GDM1 (cell line): ENCODE measurements around the gene BRD1.

Experiments used
- DNase-seq: peaks from one replicate; lab custom pipeline; 2025; lab: John Stamatoyannopoulos, UW

Gene BRD1

DNA sequence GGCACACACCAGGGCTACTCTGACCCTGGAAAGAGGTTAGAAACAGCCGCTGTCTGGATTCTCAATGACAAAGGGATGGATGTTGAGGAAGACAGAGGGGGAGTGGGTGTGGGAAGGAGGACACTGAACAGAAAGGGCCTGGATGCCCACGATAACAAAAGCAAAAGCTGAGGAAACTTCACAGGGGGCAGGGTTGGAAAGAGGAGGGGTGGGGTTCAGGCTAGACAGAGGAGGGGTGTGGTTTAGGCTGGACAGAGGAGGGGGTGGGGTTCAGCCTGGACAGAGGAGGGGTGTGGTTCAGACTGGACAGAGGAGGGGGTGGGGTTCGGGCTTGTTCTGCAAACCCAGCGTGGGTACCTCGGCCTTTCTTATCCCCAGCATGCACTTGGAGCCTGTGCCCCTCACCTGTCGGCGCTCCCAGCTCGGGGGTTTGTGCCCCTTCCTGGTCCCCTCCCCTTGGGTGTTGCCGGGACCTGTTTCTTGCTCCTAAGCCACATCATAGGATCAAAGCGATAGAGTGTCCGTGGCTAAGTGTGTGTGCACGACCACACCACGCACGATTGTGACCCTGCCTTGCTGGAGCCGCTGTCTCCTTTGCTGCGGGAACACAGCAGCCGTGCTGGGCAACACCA is 75.6 kb downstream of the BRD1 start:
- no peak for DNase-seq

DNA sequence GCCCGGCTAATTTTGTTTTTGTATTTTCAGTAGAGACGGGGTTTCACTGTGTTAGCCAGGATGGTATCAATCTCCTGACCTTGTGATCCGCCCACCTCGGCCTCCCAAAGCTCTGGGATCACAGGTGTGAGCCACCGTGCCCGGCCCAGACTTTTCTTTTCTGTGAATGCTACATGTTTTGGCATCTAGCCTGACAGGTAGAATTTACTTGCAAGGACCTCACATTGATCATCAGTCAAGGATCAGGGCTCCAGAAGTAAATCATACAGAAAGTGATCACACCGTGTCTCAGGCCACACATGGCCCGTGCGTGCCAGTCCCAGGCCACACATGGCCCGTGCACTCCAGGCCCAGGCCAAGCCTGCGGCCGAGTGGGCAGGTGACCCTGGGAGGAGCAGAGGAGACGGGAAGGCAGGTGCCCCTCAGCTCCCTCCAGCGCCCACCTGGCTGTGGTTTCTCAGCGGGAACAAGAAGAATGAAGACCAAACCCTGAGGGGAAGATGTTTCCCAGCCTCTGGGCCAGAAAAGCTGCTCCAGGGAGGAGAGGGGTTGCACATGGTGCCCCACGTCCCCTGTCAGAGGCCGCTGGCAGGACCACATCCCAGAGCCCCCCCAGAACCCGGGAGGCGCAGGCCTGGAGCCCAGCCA is 76.2 kb downstream of the BRD1 start:
- no peak for DNase-seq

DNA sequence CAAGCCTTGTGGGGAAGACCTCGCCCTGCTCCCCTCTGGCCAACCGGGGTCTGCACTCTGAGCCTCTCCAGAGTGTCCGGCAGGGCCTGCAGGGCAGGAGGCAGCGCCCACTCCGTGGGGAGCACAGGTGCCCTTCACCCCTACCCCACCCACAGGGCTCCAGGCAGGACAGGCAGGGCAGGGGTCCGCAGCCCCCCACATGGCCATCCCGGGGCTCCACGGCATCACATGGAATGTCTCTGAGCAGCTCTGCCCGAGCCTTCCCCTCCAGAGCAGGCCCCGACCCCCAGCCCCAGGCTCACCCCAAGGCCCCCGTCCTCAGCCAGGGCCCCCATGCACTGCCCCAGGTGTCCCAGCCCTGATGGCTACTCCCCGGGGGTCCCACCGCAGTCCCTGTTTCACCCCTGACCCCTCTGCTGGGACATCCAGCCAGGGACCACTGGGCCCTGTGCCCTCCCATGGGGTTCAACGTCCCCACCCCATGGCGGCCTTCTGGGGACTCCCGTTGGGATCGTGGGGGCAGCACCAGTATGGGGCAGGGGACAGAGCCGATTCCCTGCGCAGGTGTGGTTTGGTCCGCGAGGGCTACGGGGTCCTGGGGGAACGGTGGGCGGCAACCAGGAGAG is 77.7 kb downstream of the BRD1 start:
- DNase-seq = no peak

DNA sequence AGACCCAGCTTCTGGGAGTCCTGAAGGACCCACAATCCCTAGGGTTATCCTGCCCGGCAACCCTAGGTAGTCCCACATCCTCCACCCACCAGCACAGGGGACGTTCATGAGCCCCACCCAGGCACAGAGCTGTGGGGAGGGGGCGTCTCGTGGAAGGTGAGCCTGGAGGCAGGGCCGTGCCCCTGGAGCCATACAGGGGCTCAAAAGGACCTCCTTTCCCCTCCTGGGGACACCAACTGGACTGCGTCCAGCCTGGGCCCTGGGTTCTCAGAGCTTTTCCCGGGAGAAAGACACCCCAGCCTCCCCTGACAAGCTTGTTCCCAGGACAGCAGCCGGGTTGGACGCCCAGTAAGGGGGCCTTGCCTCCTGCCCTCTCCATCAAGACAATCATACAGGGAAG is 78.4 kb downstream of the BRD1 start:
- no peak for DNase-seq

DNA sequence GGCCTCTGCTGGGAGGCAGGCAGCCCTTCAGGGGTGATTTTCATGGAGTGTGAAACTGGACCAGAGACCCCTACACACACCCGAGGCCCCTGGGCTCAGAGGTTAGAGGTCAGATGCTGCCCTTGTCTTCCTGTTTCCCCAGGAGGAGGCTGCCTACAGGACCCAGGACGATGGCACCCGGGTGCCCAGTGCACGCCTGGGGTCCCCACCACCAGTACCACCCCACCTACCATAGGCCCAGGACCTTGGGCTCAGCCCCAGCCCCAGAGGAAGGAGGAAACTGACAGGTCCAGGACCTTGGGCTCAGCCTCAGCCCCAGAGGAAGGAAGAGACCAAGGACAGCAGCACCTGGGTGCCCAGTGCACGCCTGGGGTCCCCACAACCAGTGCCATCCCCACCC is 79.2 kb downstream of the BRD1 start:
- DNase-seq = no peak

DNA sequence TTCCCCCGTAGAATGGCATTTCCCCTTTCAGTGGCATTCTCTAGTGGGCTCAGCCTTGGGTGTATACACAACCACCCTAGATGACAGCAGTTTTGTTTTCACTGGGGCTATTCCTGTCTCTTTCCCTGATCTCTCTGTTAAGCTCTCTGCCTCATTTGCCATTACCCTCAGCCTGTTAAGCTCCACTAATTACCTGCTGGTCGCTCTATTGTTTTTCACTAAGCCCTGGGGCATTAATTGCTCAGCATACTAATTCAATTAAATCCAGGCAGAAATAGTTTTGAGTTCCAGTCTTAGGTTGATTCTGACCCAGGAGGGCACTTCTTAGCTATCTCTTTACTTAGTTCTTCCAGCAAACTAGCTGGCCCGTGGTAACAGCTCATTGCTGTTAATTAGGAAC is 80.0 kb downstream of the BRD1 start:
- DNase-seq = no peak

DNA sequence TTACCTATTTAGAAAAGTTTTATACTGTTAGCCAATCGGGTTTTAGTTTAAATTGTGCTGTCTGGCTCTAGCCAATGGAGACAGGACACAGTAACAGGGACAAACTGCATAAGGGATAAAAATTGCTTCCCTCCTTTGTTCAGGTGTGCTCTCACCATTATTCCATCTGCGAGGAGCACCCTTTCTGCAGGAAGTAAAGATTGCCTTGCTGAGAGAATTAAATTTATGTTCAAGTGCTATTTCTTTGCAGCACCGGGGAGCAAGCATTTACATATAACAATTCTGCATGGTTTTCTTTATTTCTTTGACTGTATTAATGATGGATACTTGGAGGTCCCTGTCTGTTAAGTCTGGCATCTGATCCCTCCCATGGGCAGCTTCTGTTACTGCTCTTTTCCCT is 80.5 kb downstream of the BRD1 start:
- DNase-seq = no peak

DNA sequence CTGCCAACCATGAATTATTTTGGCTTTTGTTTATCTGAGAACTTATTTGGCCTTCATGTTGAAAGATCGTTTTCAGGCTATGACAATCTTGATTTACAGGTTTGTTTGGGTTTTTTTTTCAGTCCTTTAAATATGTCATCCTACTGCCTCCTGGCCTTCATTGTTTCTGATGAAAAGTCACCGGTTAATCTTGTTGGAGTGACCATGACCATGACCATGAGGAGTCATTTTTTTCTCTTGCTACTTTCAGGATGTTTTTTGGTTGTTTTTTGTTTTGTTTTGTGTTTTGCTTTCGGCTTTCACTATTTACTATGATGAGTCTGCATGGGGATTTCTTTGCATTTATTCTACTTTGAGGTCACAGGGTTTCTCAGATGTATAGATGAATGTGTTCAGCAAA is 81.6 kb downstream of the BRD1 start:
- no peak for DNase-seq

DNA sequence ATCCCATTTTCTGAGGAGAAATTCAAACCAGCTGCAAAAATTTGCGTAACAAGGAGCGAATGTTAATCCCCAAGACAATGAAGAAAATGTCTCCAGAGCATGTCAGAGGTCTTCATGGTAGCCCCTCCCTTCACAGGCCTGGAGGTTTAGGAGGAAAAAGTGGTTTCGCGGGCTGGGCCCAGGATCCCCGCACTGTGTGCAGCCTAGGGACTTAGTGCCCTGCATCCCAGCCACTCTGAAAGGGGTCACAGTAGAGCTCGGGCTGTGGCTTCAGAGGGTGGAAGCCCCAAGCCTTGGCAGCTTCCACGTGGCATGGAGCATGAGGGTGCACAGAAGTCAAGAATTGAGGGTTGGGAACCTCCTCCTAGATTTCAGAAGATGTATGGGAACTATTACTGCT is 87.4 kb downstream of the BRD1 start:
- no peak for DNase-seq

DNA sequence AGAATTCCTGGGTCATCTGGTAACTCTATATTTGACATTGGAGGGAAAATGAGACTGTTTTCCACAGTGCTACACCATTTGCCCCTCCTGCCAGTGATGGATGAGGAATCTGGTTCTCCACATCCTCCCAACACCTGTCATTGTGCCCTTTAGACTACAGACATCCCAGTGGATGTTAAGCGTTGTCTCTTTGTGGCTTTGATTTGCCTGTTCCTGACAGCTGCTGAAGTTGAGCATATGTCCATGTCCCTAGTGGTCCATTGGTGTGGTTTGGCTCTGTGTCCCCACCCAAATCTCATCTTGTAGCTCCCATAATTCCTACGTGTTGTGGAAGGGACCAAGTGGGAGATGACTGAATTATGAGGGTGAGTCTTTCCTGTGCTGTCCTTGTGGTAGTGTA is 88.5 kb downstream of the BRD1 start:
- no peak for DNase-seq

DNA sequence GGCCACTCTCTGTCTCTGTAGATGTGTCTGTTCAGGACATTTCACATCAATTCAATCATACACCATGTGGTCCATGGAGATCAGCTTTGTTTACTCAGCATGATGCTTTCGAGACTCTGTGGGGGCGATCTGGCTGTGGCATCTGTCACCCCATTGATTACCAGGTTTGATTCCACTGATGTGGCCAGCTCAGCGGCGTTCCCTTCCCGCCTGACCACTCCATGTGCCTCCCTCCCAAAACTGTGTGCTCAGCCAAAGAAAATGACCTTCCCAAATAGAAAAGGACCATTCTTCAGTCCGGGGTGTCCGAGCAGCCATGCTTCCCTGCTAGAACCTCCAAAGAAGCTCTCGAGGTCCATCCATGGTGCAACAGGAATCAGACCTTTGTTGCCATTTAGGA is 89.1 kb downstream of the BRD1 start:
- no peak for DNase-seq

DNA sequence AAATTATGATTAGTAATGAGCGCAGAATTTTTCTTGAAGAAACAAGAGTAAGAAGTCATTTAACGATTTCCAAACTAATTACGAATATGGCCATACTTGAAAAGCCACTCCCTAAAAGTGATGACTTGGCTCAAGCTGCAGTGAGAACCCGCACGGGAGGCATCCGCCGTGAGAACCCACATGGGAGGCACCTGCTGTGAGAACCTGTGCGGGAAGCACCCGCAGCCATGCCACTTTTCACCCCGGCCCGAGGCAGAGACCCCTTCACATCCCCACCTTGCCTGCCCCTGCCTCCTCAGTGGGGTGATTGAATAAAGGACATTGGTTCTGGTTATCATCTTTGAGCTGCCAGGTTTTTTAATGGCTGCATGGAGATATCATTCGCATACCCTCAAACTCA is 89.7 kb downstream of the BRD1 start:
- DNase-seq = no peak

DNA sequence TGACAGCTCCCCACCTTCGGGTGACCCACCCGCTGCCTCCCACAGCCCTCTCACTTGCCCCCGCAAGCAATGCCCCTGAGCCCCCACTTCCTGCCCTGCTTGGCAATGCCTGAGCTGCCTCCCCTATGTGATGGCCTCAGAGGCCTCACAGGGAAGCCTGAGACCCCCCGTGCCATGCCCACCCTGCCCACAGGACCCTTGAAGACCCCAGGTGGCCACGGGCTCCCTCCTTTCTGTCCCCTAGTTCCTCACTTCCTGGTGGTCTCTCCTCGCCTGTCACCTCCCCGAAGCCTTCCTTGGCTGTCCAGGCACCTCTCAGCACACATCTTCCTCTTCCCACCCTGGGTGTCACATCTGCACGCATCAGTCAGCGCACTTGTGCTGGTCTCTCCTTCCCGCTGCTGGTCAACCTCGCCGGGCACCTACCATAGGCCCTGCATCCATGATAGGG is 90.5 kb downstream of the BRD1 start:
- no peak for DNase-seq

DNA sequence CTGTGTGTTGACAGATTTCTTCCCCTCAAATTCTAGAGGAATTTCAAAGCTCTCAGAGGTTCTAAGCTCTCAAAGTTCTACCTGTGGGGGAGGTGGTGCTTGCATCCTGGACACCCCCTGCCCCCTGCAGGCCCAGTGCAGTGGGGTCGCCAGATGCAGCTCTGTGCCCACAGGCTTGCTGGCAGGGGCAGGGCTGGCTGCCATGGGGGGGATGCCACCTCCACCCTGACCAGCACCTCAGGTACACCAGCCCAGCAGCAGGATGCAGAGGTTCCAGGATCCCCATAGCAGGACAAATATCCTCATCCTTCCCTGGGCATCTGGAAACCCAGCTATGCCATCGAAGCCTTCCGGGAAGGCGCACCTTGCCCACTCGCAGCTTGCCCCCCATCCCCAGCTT is 91.1 kb downstream of the BRD1 start:
- no peak for DNase-seq

DNA sequence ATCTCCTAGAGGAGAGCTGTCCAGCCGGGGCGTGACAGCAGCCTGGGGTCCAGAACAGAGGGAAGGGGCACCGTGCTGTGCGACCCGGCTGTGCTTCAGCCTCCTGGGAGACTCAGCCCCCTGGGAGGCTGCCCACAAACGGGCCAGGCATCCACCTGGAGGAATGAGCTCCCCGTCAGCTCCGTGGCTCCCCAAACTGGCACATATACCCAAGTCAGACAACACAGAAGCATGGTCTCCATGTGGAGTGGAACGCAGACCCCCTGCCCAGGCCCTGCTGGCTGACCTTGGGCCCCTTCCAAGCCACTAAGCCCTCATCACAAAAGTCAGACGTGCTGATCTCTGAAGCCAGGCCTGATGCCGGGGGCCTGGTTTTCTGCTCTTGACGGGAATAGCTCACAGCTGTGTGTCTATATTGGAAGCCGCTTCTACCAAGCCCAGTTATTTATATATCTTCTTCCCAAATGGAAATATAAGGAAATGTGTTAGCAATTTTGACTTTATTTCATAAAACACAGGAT is 91.7 kb downstream of the BRD1 start:
- no peak for DNase-seq

DNA sequence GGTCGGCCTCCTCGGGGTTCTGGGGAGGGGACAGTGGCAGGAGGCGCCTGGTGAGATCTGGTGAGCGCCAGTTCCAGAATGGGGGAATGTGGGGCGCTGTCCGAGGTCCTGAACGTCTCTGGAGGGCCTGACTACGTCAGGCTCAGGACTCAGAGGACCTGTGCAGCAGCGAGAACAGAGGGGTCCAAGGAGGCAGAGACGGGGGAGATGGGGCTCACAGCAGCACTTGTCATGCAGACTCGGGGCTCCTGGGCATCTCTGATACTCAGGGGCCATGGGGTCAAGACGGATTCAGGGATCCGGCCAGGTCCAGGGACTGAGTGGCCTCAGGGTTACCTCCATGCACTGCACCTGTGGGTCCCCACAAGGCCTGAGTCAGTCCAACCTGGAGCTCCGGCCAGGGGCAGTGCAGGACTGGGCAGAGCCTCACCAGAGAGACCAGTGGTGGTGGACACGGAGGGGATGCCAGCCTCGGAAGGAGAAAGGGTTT is 92.2 kb downstream of the BRD1 start:
- no peak for DNase-seq

DNA sequence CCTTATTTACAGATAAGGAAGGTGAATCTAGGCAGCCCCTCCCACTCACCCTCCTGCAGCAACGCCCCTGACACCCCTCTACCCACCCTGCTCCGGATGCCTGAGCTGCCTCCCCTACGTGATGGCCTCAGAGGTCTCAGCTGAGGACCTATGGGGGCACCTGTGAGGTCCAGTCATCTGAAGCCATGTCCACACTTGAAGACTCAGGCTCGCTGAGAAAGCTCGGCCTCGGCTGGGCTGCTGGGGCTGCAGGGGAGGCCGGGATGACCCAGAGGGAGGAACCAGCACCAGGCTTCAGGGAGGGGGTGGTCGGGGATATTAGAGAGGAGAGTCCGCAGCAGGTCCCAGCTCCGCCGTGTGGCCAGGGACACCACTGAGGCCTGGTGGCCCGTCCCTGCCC is 92.8 kb downstream of the BRD1 start:
- no peak for DNase-seq

DNA sequence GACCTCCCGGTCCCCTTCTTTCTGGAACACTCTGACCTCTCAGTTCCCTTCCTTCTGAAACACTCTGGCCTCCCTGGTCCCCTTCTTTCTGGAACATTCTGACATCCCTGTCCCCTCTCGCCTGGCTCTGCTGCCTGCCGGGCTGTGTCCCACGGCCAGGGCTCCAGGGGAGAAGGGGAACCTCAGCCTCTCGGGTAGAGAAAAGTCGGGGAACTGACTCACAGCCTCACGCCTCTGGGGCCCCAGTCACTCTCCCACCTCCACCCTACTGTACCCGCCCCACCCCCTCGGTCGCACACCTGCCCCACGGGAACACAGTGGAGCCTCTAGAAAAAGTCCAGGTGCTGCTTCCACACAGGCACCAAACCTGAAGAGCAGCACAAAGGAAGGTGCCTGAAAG is 93.3 kb downstream of the BRD1 start:
- DNase-seq = no peak

DNA sequence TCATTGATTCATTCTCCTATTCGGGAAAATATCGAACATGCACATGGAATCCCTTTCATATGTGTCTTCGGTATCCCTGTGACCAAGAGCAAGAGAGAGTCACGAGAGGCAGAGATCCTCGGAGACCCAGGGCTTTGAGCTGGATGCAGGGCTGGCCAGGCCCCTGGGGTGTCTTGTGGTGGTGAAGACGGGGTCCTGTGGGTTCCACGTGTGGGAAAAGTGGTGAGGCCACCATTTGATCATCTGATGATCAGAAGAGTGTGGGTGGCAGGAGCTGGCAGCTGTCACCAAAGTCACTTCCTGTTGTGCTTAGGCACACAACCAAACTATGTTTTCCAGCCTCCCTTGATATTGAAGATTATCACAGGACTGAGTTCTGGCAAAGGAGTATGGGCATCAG is 94.0 kb downstream of the BRD1 start:
- no peak for DNase-seq

DNA sequence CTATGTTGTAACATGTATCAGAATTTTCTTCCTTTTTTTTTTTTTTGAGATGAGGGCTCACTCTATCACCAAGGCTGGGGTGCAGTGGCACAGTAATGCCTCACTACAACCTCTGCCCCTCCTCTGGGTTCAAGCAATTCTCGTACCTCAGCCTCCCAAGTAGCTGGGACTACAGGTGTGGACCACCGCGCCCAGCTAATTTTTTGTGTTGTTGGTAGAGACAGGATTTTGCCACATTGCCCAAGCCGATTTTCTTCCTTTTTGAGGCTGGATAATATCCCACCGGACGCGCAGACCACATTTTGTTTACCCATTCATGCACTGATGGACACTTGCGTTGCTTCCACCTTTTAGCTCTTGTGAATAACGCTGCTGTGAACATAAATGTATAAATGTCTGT is 97.0 kb downstream of the BRD1 start:
- DNase-seq = no peak

DNA sequence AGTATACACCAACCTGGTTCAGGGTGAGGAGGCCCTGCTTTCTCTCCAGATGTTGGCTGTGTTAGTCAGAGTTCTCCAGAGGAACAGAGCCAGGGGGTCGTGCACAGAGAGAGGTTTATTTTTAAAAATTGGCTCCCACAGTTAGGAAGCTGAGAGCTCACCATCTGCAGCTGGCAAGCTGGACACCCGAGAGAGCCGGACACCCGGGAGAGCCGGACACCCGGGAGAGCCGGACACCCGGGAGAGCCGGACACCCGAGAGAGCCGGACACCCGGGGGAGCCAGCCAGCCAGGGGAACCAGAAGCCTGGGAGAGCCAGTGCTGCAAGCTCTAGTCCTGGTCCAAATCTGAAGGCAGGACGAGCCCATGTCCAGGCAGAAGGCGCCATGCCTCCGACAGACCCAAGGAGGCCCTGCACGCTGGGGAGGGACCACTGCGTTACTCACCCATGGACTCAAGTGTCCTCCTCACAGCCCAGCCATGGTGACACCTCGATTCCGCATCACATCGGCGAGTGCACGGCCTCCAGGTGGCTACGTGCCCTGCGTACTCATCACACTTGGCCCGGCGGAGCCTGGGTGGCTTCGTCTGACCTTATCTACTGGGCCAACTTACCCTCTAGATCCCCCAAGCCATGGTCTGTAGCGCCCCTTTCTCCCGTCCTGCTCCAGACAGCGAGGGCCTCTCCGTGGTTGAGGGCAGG is 99.0 kb downstream of the BRD1 start:
- no peak for DNase-seq

DNA sequence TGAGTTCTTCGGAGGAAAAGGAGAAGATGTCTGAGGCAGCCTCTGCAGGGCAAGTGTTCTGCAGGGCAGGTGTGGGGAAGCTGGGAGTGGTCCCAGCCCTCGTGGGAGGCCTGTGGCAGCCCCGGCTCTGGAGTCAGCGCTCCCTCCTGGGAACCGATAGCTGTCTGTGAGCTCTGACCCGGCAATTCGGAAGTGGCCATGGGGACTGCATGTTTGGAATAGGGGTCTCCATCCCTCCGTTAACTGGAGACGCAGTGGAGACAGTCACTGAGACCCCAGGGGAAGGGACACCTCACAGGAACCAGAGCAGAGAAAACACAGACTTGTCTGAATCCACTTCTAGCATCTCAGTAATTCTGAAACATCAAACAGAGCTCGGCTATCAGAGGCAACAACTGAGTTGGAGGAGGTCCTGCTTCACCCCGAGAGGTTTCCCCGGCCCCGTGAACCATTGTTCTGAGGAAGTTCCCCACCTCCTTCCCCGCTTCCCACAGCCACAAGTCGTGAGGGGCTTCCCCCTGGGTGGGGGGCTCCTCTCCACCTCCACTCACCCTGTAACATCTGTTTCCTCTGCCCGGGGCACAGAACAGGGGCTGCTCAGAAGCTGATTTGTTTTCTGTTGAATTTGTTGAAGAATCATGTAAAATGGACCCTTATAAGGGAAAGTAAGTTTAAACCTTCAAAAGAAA is 99.6 kb downstream of the BRD1 start:
- peak; percentile 20 for DNase-seq
